RCC 7860 (cell line): ENCODE measurements around the gene PSAP.

Experiments used
- DNase-seq: peaks from one replicate; pipeline ENCODE4 v3.0.0-alpha.2; 2015; ENCODE audit warnings: low spot score
- FAIRE-seq: peaks from 2 replicates; lab custom pipeline; 2012; peaks lifted over from hg19 to GRCh38; lab: Jason Lieb, UNC

Gene PSAP

GRCh38 chr10:71795248-71795647 is 55.8 kb downstream of the PSAP start:
- FAIRE-seq (no peak), DNase-seq (peak; percentile 8)

GRCh38 chr10:71790749-71791440 is 60.2 kb downstream of the PSAP start:
- DNase-seq: no peak
- no peak for FAIRE-seq

- DNase-seq: no peak
- no peak for FAIRE-seq
Observed at GRCh38 chr10:71789871-71790270, 61.2 kb downstream of the PSAP start.

GRCh38 chr10:71788954-71789353 is 62.1 kb downstream of the PSAP start:
- DNase-seq (no peak), FAIRE-seq (no peak)

GRCh38 chr10:71784679-71785272 is 66.3 kb downstream of the PSAP start:
- FAIRE-seq (no peak), DNase-seq (no peak)

- FAIRE-seq: no peak
- DNase-seq: no peak
Observed at GRCh38 chr10:71783917-71784678, 67.0 kb downstream of the PSAP start.

- DNase-seq (no peak), FAIRE-seq (no peak)
Observed at GRCh38 chr10:71782917-71783490, 68.0 kb downstream of the PSAP start.

- FAIRE-seq (no peak), DNase-seq (no peak)
Observed at GRCh38 chr10:71782221-71782916, 68.7 kb downstream of the PSAP start.

GRCh38 chr10:71780719-71781118 is 70.3 kb downstream of the PSAP start:
- no peak for FAIRE-seq
- DNase-seq: no peak

GRCh38 chr10:71780156-71780555 is 70.9 kb downstream of the PSAP start:
- no peak for FAIRE-seq
- DNase-seq: no peak

- FAIRE-seq (no peak), DNase-seq (no peak)
Observed at GRCh38 chr10:71779641-71780040, 71.4 kb downstream of the PSAP start.

- FAIRE-seq (no peak), DNase-seq (no peak)
Observed at GRCh38 chr10:71778071-71778825, 72.8 kb downstream of the PSAP start.

- DNase-seq: no peak
- no peak for FAIRE-seq
Observed at GRCh38 chr10:71777213-71777985, 73.7 kb downstream of the PSAP start.

- DNase-seq (no peak), FAIRE-seq (no peak)
Observed at GRCh38 chr10:71776481-71776925, 74.5 kb downstream of the PSAP start.

GRCh38 chr10:71774916-71775702 is 75.9 kb downstream of the PSAP start:
- FAIRE-seq (no peak), DNase-seq (no peak)

GRCh38 chr10:71773221-71773971 is 77.7 kb downstream of the PSAP start, which contains the start of gene VSIR:
Gene VSIR, minus strand, starts transcription at chr10:71773520. Its CDS starts 81 bp downstream, at chr10:71773439.
- FAIRE-seq: no peak
- DNase-seq: no peak

- DNase-seq: no peak
- no peak for FAIRE-seq
Observed at GRCh38 chr10:71772832-71773220, 78.2 kb downstream of the PSAP start.
